GM21737 (cell line): ENCODE results near the gene CACNA1C.

Experiments used
- ATAC-seq: cut with Tn5 transposase; IDR thresholded peaks from one replicate; pipeline ENCODE4 v1.9.1; 2021; ENCODE audit warnings: mild to moderate bottlenecking, moderate library complexity; ENCODE audit not compliant: unreplicated experiment

The CACNA1C gene

GRCh38 chr12:2397356-2398045, 344.7 kb downstream of the CACNA1C start:
- ATAC-seq: no peak

DNA sequence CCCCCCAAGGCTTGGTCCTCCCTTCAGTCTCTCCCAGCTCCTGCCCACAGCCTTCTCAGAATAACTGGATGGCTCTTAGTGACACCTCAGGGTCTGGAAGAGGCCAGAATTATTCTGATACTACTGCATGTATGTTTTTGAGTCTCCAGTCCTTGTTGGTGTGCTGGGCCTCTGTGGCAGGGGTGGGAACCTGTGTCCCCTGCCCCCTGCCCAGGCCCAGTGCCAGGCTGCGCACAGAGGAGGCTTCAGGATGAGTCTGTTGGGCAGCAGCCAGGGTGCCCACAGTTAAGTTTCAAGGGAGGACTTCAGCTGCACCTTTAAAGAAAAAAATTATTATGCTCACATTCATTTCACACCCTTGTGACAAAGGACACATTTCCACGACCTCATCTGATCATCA, 348.3 kb downstream of the CACNA1C start:
- ATAC-seq: no peak

GRCh38 chr12:2402073-2402579, 349.3 kb downstream of the CACNA1C start:
- no peak for ATAC-seq

DNA sequence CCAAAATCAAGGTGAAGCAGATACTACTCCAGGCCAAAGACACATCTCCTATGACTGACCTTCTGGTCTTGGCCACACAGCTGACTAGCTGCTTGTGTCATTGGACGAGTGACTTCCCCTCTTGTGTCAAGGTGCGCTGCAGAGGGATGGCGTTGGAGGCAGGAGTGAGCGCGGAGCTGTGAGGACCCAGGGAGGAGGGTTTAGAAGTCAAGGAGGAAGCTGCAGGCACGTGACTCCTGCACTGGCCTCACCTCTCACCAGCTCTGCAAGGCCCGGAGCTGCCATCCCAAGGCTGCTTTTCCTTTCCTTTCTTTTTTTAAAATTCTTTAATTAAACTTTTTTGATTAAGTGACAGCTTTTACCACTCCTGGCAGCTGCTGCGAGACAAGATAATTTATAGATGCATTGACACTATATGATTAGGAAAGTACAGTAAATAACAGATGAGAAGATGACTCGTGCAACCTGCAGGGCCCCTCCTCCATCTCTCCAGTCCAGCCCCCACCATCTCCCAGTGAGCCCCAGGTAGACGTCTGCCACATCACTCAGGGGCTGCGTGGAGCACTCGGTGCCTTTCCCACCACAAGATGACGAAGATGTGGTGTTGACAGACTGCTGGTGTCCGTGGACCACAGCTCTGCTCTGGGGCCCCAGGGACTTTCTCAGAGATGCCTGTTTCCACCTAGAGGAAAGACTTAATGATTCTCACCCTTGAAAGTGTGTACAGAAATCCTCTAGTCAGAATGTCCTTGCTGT, 350.6 kb downstream of the CACNA1C start:
- ATAC-seq: no peak

GRCh38 chr12:2405039-2405438, 352.3 kb downstream of the CACNA1C start:
- ATAC-seq: no peak

- no peak for ATAC-seq
Measured at GRCh38 chr12:2406903-2407302, 354.1 kb downstream of the CACNA1C start.

DNA sequence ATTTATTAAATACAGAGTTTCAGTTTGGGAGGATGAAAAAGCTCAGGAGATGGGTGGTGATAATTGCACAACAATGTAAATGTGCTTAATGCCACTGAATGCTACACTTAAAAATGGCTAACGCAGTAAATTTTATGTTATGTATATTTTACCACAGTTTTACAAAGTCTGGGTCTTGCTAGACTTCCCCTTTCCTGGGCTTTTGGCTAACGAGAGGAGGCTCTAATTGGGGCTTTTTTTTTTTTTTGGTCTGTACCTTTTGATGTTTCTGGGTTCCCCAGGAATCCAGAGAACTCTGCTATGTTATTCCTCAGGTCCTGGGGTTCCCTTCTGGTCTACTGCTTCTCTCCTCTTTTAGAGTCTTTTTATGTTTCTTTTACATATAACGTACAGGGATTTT, 355.5 kb downstream of the CACNA1C start:
- no peak for ATAC-seq

- ATAC-seq: no peak
Measured at GRCh38 chr12:2409656-2410265, 357.0 kb downstream of the CACNA1C start.

DNA sequence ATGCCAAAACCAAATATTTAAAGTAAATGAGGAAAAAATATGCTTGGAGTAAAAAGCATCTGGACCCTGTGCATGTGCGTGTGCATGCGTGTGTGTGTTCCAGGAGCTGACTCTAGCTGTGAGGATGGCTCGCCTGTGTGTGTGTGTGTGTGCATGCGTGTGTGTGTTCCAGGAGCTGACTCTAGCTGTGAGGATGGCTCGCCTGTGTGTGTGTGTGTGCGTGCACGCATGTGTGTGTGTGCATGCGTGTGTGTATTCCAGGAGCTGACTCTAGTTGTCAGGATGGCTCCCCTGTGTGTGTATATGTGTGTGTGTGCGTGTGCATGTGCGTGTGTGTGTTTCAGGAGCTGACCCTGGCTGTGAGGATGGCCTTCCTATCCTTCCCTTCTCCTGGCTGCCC, 357.7 kb downstream of the CACNA1C start:
- no peak for ATAC-seq

GRCh38 chr12:2411011-2411410, 358.2 kb downstream of the CACNA1C start:
- no peak for ATAC-seq

GRCh38 chr12:2411616-2412304, 359.0 kb downstream of the CACNA1C start:
- no peak for ATAC-seq

DNA sequence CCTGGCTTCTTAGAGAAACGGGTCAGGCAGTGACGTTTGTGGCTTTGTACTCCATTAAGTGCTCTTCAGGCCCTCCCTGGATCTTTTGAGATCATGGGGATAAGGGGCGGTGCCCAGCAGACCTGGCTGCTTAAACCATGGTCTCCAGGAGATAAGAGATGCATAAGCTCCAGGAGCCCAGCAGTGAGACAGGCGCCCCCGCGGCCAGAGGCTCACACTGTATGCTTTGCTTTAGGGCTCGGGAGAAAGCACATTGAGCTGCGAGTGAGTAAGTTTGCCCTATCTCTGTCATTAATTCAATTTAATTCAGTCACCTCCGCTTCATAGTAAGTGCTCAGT, 359.5 kb downstream of the CACNA1C start:
- ATAC-seq: no peak

DNA sequence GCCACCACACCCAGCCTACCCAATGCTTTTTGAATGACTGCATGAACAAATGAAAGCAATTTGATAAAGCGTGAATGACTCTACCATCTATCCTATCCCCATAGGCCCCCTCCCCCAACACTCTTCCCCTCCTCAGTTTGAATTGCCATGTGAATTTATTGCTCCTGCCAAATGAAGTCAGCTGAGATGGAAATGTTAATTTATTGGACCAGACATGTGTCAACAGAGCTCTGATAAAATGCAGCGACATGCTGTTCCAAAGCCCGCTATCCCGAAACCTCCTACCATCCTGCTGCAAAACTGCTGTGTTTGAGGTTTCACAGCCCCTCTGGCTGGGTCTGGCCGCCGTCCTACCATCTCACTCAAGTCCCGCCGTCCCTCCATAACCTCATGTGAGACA, 360.5 kb downstream of the CACNA1C start:
- ATAC-seq: no peak

GRCh38 chr12:2413999-2414792, 361.4 kb downstream of the CACNA1C start:
- ATAC-seq: no peak

- no peak for ATAC-seq
Measured at GRCh38 chr12:2414810-2415567, 362.2 kb downstream of the CACNA1C start.

DNA sequence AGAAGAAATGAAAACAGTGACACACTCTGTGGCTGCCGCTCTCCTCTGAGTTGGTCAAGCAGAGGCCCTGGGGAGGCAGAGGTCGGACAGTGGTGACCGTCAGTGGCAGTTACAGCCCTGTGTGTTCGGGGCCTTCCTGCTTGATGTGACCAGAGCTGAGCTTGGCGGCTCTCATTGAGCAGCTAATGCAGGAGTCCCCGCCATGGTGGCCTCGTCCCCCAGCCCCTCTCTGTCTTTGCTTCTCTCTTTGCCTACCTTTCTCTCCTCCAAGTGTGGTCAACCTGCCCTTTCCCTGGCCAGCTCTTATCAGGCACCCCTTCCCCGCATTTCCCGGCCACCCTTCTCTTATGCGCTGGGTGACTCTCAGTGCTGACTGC, 362.8 kb downstream of the CACNA1C start:
- no peak for ATAC-seq

- no peak for ATAC-seq
Measured at GRCh38 chr12:2416158-2416557, 363.4 kb downstream of the CACNA1C start.

- no peak for ATAC-seq
Measured at GRCh38 chr12:2417481-2418160, 364.8 kb downstream of the CACNA1C start.

DNA sequence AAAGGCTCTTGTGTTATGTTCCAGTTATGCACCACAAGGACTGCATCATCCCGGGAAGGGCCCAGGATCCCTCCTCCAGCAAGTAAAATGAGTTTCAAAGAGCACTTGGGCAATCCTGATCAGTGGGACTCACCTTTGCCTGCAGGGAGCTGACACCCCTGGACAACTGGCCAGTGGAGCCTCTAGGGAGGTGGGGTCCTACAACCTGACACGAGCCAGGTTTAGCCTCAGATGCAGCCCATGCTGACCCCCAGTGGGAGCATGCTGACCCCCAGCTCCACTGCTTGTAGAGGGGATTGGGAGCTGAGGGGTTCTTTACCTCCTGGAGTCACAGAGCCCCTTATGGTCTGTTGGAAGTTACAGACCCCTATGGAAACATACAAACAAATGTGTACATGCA, 365.8 kb downstream of the CACNA1C start:
- ATAC-seq: no peak
